Endothelial cell of umbilical vein (primary cell): Measurements from ENCODE around the gene MDGA2. TPM values are rescaled to one million over a fixed set of nuclear protein-coding genes. Genes with fewer than 3 reads are reported as not detected.

Source experiments
- BruUV-seq: library from RNA; stranded (reverse); fragments of 400-500 nt; replicated peaks from 2 replicates; lab custom pipeline; 2021; lab: Mats Ljungman, UMichigan
- CTCF ChIA-PET: fragments of 300-600, 350-600 bp; sonication (Branson Sonifier 250); formaldehyde crosslinking; loops from one replicate; lab custom pipeline; 2021; ENCODE audit warnings: antibody characterized with exemption, inconsistent platforms; lab: Charles Lee
- POLR2A ChIA-PET: fragments of 300-600, 350-600 bp; sonication (Branson Sonifier 250); formaldehyde crosslinking; loops from one replicate; lab custom pipeline; 2021; ENCODE audit warnings: antibody characterized with exemption, inconsistent platforms; lab: Charles Lee
- DNase-seq: peaks from one replicate; pipeline ENCODE4 v3.0.0-alpha.2; 2011; ENCODE audit warnings: low read depth, low spot score
- FAIRE-seq: peaks from 2 replicates; lab custom pipeline; 2011; peaks lifted over from hg19 to GRCh38; lab: Jason Lieb, UNC
- H2AFZ ChIP-seq: 2 replicates; pipeline ENCODE4 v1.6.0; 2012; ENCODE audit warnings: low read depth, low read length, control low read depth, inconsistent platforms
- H3K27ac ChIP-seq: 2 replicates; pipeline ENCODE4 v1.5.1; 2011; ENCODE audit warnings: low read depth, mild to moderate bottlenecking, control low read depth, low read length, moderate library complexity; ENCODE audit not compliant: insufficient read depth
- H3K27me3 ChIP-seq, 2 experiments: 2 replicates each; pipeline versions ENCODE4 v1.6.0 to v1.6.1; 2011; ENCODE audit warnings: low read length in 2 of 2, mixed read lengths in 1 of 2; ENCODE audit not compliant: control insufficient read depth in 2 of 2, insufficient read depth in 2 of 2
- H3K36me3 ChIP-seq, 2 experiments: 2 replicates in 1 of 2; 3 replicates in 1 of 2; pipeline ENCODE4 v1.5.1; 2011; ENCODE audit warnings: low read length in 2 of 2, mild to moderate bottlenecking in 1 of 2, moderate library complexity in 1 of 2; ENCODE audit not compliant: control insufficient read depth in 2 of 2, insufficient read depth in 2 of 2; ENCODE audit errors: extremely low read depth in 1 of 2
- H3K4me1 ChIP-seq: 3 replicates; pipeline ENCODE4 v1.5.1; 2011; ENCODE audit warnings: mild to moderate bottlenecking, low read length; ENCODE audit not compliant: control insufficient read depth, insufficient read depth; ENCODE audit errors: extremely low read depth
- H3K4me2 ChIP-seq: 2 replicates; pipeline ENCODE4 v1.6.1; 2011; ENCODE audit warnings: low read length, control low read depth, mixed read lengths; ENCODE audit not compliant: insufficient read depth
- H3K4me3 ChIP-seq, 3 experiments: fragments of 200-600 bp in 1 of 3; sonication (generic), shearing (Covaris generic) in 1 of 3; replicated peaks in 1 of 3; 2 replicates each; pipeline ENCODE4 v1.5.1; 2011 to 2016; ENCODE audit warnings: control low read depth in 3 of 3, low read length in 3 of 3, mild to moderate bottlenecking in 2 of 3, inconsistent platforms in 1 of 3, low read depth in 1 of 3, moderate library complexity in 1 of 3; ENCODE audit not compliant: insufficient read depth in 1 of 3
- H3K79me2 ChIP-seq: 2 replicates; pipeline ENCODE4 v1.6.0; 2012; ENCODE audit warnings: low read length, inconsistent platforms; ENCODE audit not compliant: control insufficient read depth, insufficient read depth
- H3K9ac ChIP-seq: replicated peaks from 2 replicates; pipeline ENCODE3; 2011; ENCODE audit warnings: low read length, control low read depth; ENCODE audit not compliant: insufficient read depth; ENCODE audit errors: extremely low read depth
- H3K9me1 ChIP-seq: replicated peaks from 3 replicates; pipeline ENCODE4 v1.6.0; 2011; ENCODE audit warnings: mild to moderate bottlenecking, low read length; ENCODE audit not compliant: control insufficient read depth, insufficient read depth; ENCODE audit errors: extremely low read depth
- H3K9me3 ChIP-seq: replicated peaks from 2 replicates; pipeline ENCODE4 v1.5.1; 2012; ENCODE audit warnings: low read length, inconsistent platforms; ENCODE audit not compliant: control insufficient read depth, insufficient read depth
- H4K20me1 ChIP-seq: replicated peaks from 2 replicates; pipeline ENCODE3; 2011; ENCODE audit warnings: mild to moderate bottlenecking, low read length; ENCODE audit not compliant: control insufficient read depth, insufficient read depth; ENCODE audit errors: extremely low read depth
- CTCF ChIP-seq, 2 donors: IDR thresholded peaks; 1 replicate in 1 of 2; 2 replicates in 1 of 2; pipeline ENCODE4 v1.5.1; 2011; ENCODE audit warnings: low read length in 2 of 2, mild to moderate bottlenecking in 2 of 2, moderate library complexity in 2 of 2, control low read depth in 1 of 2, inconsistent platforms in 1 of 2, low read depth in 1 of 2; ENCODE audit not compliant: insufficient read depth in 1 of 2; ENCODE audit errors: extremely low read depth in 1 of 2
- EZH2 ChIP-seq: IDR thresholded peaks from 2 replicates; pipeline ENCODE4 v1.6.1; 2012; ENCODE audit warnings: borderline replicate concordance, low read depth, mild to moderate bottlenecking, moderate library complexity, low read length, inconsistent platforms; ENCODE audit not compliant: severe bottlenecking
- FOS ChIP-seq: IDR thresholded peaks from 2 replicates; pipeline ENCODE4 v1.6.1; 2011; ENCODE audit warnings: mild to moderate bottlenecking, low read length, moderate library complexity, borderline replicate concordance; ENCODE audit not compliant: insufficient read depth
- GATA2 ChIP-seq: IDR thresholded peaks from 2 replicates; pipeline ENCODE4 v1.7.0; 2011; ENCODE audit warnings: low read depth, mild to moderate bottlenecking, moderate library complexity, mixed read lengths, low read length; ENCODE audit not compliant: insufficient read length, insufficient read depth
- JUN ChIP-seq: IDR thresholded peaks from 2 replicates; pipeline ENCODE4 v1.6.1; 2011; ENCODE audit warnings: borderline replicate concordance, low read depth; ENCODE audit not compliant: insufficient read length, insufficient read depth
- MAX ChIP-seq: IDR thresholded peaks from 2 replicates; pipeline ENCODE4 v1.6.1; 2011; ENCODE audit not compliant: insufficient read depth, insufficient read length
- MYC ChIP-seq: IDR thresholded peaks from one replicate; pipeline ENCODE4 v1.6.1; 2011; ENCODE audit warnings: mild to moderate bottlenecking, low read depth, low read length
- POLR2A ChIP-seq: IDR thresholded peaks from 2 replicates; pipeline ENCODE4 v1.6.1; 2012; ENCODE audit warnings: low read depth, mild to moderate bottlenecking, control low read depth, low read length
- POLR2AphosphoS5 ChIP-seq: IDR thresholded peaks from 2 replicates; pipeline ENCODE4 v1.6.1; 2012; ENCODE audit warnings: low read depth, mild to moderate bottlenecking, control low read depth, low read length, moderate library complexity; ENCODE audit not compliant: insufficient read depth
- dilution Hi-C: fragments of 300-500 bp; cut with MboI; formaldehyde crosslinking; loops from one replicate; pipeline ENCODE4 v1.15.0; 2019; ENCODE audit warnings: low sequenced_read_pairs; ENCODE audit not compliant: extremely low pct_ligation_motif_present
- intact Hi-C: fragments of 100-400 bp; cut with micrococcal nuclease; formaldehyde crosslinking; loops from one replicate; pipeline ENCODE4 v1.10.0; 2022
- polyA plus RNA-seq, 4 experiments: library from polyadenylated mRNA; depleted of rRNA in 3 of 4; stranded (reverse) in 3 of 4; unstranded in 1 of 4; fragments of >200 nt; gene quantifications; 2 replicates each; pipeline versions ENCODE4 v1.2.1 to v1.2.3, GENCODE V29; 2011 to 2012; ENCODE audit warnings: missing spikeins in 1 of 4
- total RNA-seq: library from RNA; stranded (reverse); gene quantifications from 2 replicates; pipeline ENCODE4 v1.2.3, GENCODE V29; 2021

Gene MDGA2
- total and polyA plus RNA-seq, 2 donors (not counting 3 experiments of a cell fraction or from before 2014, with no cell fraction given), result not detected

- no peak for DNase-seq
- H3K4me3 ChIP-seq, result no peak overlapping the region
- BruUV-seq, result no TSS peak
- no peak overlapping the region for H3K4me2 ChIP-seq
- FAIRE-seq, result no peak
- no peaks in the 10 kb centered on the region for H3K9me1 ChIP-seq
- no peaks in the 10 kb centered on the region for H3K36me3 ChIP-seq
- no peaks in the 10 kb centered on the region for H3K27me3 ChIP-seq
- H3K4me1 ChIP-seq, result no peaks in the 10 kb centered on the region
- H2AFZ ChIP-seq, result no peak overlapping the region
- no peak overlapping the region for H3K27ac ChIP-seq
- dilution Hi-C loops, result no loop called here
- no peaks in the 10 kb centered on the region for H4K20me1 ChIP-seq
- no peak for TF ChIP-seq GATA2
- no peak for TF ChIP-seq MAX
- no peak for TF ChIP-seq CTCF (IDR thresholded peaks at IDR 0.05; ENCODE audit: extremely low read depth in 1 of 2, insufficient read depth in 1 of 2, low read depth in 1 of 2, low read length in 2 of 2)
- TF ChIP-seq FOS, result no peak
- no peak for TF ChIP-seq JUN
- TF ChIP-seq POLR2AphosphoS5, result no peak
- TF ChIP-seq MYC, result no peak
- no peak for TF ChIP-seq EZH2
- no peak for TF ChIP-seq POLR2A
- intact Hi-C loops, result no loop called here
- H3K9me3 ChIP-seq, result no peaks in the 10 kb centered on the region
- CTCF ChIA-PET, result interaction anchor here (1.8 kb wide), 1 partner anchor 158 kb away, joined by 6 read pairs; no protein-coding TSS in a partner anchor
- POLR2A ChIA-PET, result no interaction called here
- no peak overlapping the region for H3K9ac ChIP-seq
- H3K79me2 ChIP-seq, result no peaks in the 10 kb centered on the region
Measured at GRCh38 chr14:47120645-47121044, 554.8 kb downstream of the MDGA2 start.
